NCI-H2107 (cell line): ENCODE data around the gene CHEK2.
"Not testable (repeated sequence)": the region's sequence is repeated elsewhere in the genome, so short reads cannot be mapped to it uniquely, and the experiment has no call there.

Experiments
- DNase-seq: peaks from one replicate; lab custom pipeline; 2025; lab: John Stamatoyannopoulos, UW

The CHEK2 gene

GRCh38 chr22:28741200-28741784 lies 328 bp downstream of the CHEK2 start:
- no peak for DNase-seq

GRCh38 chr22:28738876-28739275 lies 2.7 kb downstream of the CHEK2 start:
- not testable (repeated sequence) for DNase-seq

- no peak for DNase-seq
These were observed 3.9 kb downstream of the CHEK2 start for GRCh38 chr22:28737701-28738100.

- no peak for DNase-seq
These were observed 5.1 kb downstream of the CHEK2 start for GRCh38 chr22:28736301-28737155.

GRCh38 chr22:28734393-28734792 lies 7.2 kb downstream of the CHEK2 start:
- DNase-seq: no peak

- no peak for DNase-seq
These were observed 11.4 kb downstream of the CHEK2 start for GRCh38 chr22:28730179-28730578.

GRCh38 chr22:28728621-28729313 lies 12.9 kb downstream of the CHEK2 start:
- DNase-seq: no peak

GRCh38 chr22:28728002-28728401 lies 13.6 kb downstream of the CHEK2 start:
- DNase-seq: no peak

GRCh38 chr22:28718044-28718443 lies 23.6 kb downstream of the CHEK2 start:
- DNase-seq: no peak

- DNase-seq: no peak
These were observed 24.9 kb downstream of the CHEK2 start for GRCh38 chr22:28716686-28717085.

- no peak for DNase-seq
These were observed 26.0 kb downstream of the CHEK2 start for GRCh38 chr22:28715611-28716010.

GRCh38 chr22:28714043-28714628 lies 27.5 kb downstream of the CHEK2 start:
- no peak for DNase-seq

- DNase-seq: no peak
These were observed 29.5 kb downstream of the CHEK2 start for GRCh38 chr22:28711820-28712777.

- no peak for DNase-seq
These were observed 30.3 kb downstream of the CHEK2 start for GRCh38 chr22:28711341-28711740.

GRCh38 chr22:28710576-28711191 lies 30.9 kb downstream of the CHEK2 start:
- DNase-seq: no peak

GRCh38 chr22:28710107-28710506 lies 31.5 kb downstream of the CHEK2 start:
- DNase-seq: no peak

GRCh38 chr22:28706845-28707244 lies 34.8 kb downstream of the CHEK2 start:
- no peak for DNase-seq

- no peak for DNase-seq
These were observed 38.2 kb downstream of the CHEK2 start for GRCh38 chr22:28703436-28703835.

- DNase-seq: no peak
These were observed 38.7 kb downstream of the CHEK2 start for GRCh38 chr22:28702891-28703290.

- DNase-seq: not testable (repeated sequence)
These were observed 48.4 kb downstream of the CHEK2 start for GRCh38 chr22:28693041-28693760.
